HL-60/S4 (cell line): ENCODE measurements around the gene EEF1AKMT3.

ENCODE experiments used
- in situ Hi-C: fragments of 300-500 bp; cut with MboI; formaldehyde crosslinking; loops from 2 replicates; pipeline ENCODE4 v1.14.3; 2022; ENCODE audit warnings: low sequenced_read_pairs

EEF1AKMT3 gene

GRCh38 chr12:57772429-57773322 lies at the start of gene EEF1AKMT3:
Gene EEF1AKMT3, plus strand, starts transcription at chr12:57772614. Its CDS starts 111 bp downstream, at chr12:57772725.
- in situ Hi-C loops = no loop called here

GRCh38 chr12:57722716-57723629 lies 49.4 kb upstream of the EEF1AKMT3 start:
- in situ Hi-C loops = no loop called here

- in situ Hi-C loops = no loop called here
Measured at GRCh38 chr12:57723630-57723962, 48.8 kb upstream of the EEF1AKMT3 start.

- in situ Hi-C loops = no loop called here
Measured at GRCh38 chr12:57724003-57724935, 48.1 kb upstream of the EEF1AKMT3 start.

- in situ Hi-C loops = no loop called here
Measured at GRCh38 chr12:57724936-57725740, 47.3 kb upstream of the EEF1AKMT3 start.

- in situ Hi-C loops = no loop called here
Measured at GRCh38 chr12:57725851-57726150, 46.6 kb upstream of the EEF1AKMT3 start.

- in situ Hi-C loops = no loop called here
Measured at GRCh38 chr12:57726151-57726883, 46.1 kb upstream of the EEF1AKMT3 start.

GRCh38 chr12:57726884-57727757 lies 45.3 kb upstream of the EEF1AKMT3 start:
- in situ Hi-C loops = no loop called here

GRCh38 chr12:57727758-57728395 lies 44.5 kb upstream of the EEF1AKMT3 start:
- in situ Hi-C loops = no loop called here

- in situ Hi-C loops = no loop called here
Measured at GRCh38 chr12:57729321-57729844, 43.0 kb upstream of the EEF1AKMT3 start.

GRCh38 chr12:57730336-57731067 lies 41.9 kb upstream of the EEF1AKMT3 start:
- in situ Hi-C loops = no loop called here

- in situ Hi-C loops = no loop called here
Measured at GRCh38 chr12:57731411-57732080, 40.9 kb upstream of the EEF1AKMT3 start.

GRCh38 chr12:57732270-57732669 lies 40.1 kb upstream of the EEF1AKMT3 start:
- in situ Hi-C loops = no loop called here

GRCh38 chr12:57732726-57733593 lies 39.5 kb upstream of the EEF1AKMT3 start:
- in situ Hi-C loops = no loop called here

- in situ Hi-C loops = no loop called here
Measured at GRCh38 chr12:57733928-57734327, 38.5 kb upstream of the EEF1AKMT3 start.
